ENCODE measurements around the gene MYLK. TPM values are rescaled to one million over a fixed set of nuclear protein-coding genes. Genes with fewer than 3 reads are reported as not detected.

MYLK gene
- total and polyA plus RNA-seq, 4 donors: 17.0 to 47.7 (median 31.1) TPM

DNA sequence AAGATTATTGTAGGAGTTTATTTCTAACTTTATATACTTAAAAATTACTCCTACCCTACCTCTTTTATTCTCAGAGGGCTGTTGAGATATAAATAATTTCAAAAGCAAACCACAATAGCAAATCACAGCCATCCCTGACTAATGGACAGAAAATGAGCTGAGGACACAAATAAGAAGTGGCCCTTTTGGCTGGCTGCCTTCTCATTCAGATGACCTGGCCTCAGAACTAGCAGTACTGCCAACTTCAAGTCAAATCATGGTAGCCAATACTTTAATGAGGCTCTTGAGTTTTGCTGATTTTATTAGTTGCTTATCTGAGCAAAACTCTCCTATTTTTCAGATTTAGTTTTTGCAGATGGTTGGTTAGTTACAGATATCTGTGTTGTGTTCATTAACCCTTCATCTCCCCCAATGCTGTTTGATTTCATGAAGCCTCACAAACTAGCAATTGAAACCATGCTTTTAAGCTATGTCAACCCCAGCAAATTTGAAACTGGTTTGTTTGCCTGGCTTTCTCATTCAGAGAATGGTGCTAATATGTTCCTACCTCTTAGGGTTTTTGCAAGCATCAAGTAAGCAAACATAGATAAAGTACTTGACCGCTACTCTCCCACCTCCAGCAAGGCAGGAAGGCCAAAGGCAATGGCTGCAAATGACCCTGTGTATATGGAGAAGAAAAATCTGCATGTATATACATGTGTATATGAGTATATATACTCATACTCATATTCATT lies 225.8 kb downstream of the MYLK start:
- Histone ChIP-seq H3K27me3 (ENCODE audit: control insufficient read depth, insufficient read depth, low read length) (no peaks in the 10 kb centered on the region), H3K4me3 (ENCODE audit: low read depth, low read length) (no peak overlapping the region), H3K4me1 (ENCODE audit: control insufficient read depth, insufficient read depth, low read length) (peaks cover 30% of the 10 kb centered on the region), H3K9me3 (ENCODE audit: control insufficient read depth, insufficient read depth, low read length) (no peaks in the 10 kb centered on the region), H3K36me3 (ENCODE audit: control insufficient read depth, insufficient read depth, low read length) (no peaks in the 10 kb centered on the region), H3K27ac (ENCODE audit: low read depth, low read length) (no peak overlapping the region)
- DNase-seq (ENCODE audit: low read depth in 4 of 6, low spot score in 6 of 6): no peak
- WGBS (ENCODE audit: insufficient coverage): no CpG with 5 or more reads among the region's 1 CpG

DNA sequence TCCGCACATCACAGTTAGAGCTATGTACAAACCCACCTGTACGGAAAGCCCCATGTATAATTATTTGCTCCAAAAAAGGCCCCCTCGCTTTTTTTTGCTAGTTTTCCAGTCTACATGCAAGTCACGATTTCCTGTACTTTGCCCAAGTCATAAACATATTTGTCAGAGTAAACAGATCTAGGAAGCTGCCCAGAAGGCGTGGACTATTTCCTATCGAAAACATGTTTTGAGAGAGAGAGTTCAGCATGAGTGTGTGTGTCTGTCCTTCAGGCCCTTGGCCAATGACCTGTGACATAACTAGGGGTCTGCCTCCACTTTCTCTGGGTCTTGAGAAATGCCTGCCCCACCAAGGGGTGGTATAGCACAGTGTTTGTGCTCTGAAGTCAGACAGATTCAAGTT lies 226.6 kb downstream of the MYLK start:
- Histone ChIP-seq H3K9me3 (ENCODE audit: control insufficient read depth, insufficient read depth, low read length) (no peaks in the 10 kb centered on the region), H3K36me3 (ENCODE audit: control insufficient read depth, insufficient read depth, low read length) (no peaks in the 10 kb centered on the region), H3K4me1 (ENCODE audit: control insufficient read depth, insufficient read depth, low read length) (peaks cover 37% of the 10 kb centered on the region), H3K4me3 (ENCODE audit: low read depth, low read length) (no peak overlapping the region), H3K27me3 (ENCODE audit: control insufficient read depth, insufficient read depth, low read length) (no peaks in the 10 kb centered on the region), H3K27ac (ENCODE audit: low read depth, low read length) (no peak overlapping the region)
- 85% methylated on average over 4 of the region's 6 CpGs for WGBS (ENCODE audit: insufficient coverage)
- DNase-seq (ENCODE audit: low read depth in 4 of 6, low spot score in 6 of 6): no peak

DNA sequence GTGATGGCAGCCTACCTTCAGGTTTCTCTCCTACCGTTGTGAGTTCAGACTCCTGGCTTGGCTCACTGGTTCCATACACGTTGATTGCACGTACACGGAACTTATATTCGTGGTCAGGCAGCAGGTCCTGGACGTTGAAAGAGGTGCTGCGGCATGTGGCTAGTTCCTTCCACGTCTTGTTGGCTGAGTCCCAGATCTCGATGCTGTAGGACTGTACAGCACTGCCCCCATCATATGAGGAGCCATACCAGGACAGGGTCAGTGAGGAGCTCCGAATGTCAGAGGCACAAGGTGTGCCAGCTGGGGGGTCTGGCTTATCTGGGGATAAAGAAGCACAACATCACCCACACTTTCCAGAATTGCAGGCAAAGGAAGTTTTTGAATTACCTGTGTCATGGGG lies 227.0 kb downstream of the MYLK start:
- 94% methylated on average over 9 of the region's 10 CpGs for WGBS (ENCODE audit: insufficient coverage)
- H3K36me3 ChIP-seq (ENCODE audit: control insufficient read depth, insufficient read depth, low read length): no peaks in the 10 kb centered on the region
- H3K27ac ChIP-seq (ENCODE audit: low read depth, low read length): no peak overlapping the region
- H3K27me3 ChIP-seq (ENCODE audit: control insufficient read depth, insufficient read depth, low read length): no peaks in the 10 kb centered on the region
- H3K4me1 ChIP-seq (ENCODE audit: control insufficient read depth, insufficient read depth, low read length): peaks cover 41% of the 10 kb centered on the region
- H3K9me3 ChIP-seq (ENCODE audit: control insufficient read depth, insufficient read depth, low read length): no peaks in the 10 kb centered on the region
- no peak for DNase-seq (ENCODE audit: low read depth in 4 of 6, low spot score in 6 of 6)
- no peak overlapping the region for H3K4me3 ChIP-seq (ENCODE audit: low read depth, low read length)

DNA sequence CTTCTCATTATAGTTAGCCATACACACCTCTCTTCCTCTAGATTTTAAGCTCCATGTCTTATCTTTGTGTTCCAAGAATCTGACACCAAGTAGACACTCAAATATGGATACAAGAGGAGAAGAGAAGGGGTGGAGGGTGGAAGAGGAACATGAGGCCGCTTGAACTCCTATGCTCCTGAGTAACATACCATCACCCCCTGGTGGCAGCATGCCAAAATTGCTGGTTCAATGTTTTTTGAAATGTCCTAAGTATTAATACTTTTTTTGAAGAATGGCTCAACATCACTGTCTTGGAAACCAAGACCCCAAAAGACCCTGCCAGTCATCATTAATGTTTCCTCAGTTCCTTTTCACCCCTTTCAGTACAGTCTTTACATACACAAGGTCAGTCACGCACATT lies 227.4 kb downstream of the MYLK start:
- no peaks in the 10 kb centered on the region for H3K9me3 ChIP-seq (ENCODE audit: control insufficient read depth, insufficient read depth, low read length)
- DNase-seq (ENCODE audit: low read depth in 4 of 6, low spot score in 6 of 6): no peak
- no peak overlapping the region for H3K4me3 ChIP-seq (ENCODE audit: low read depth, low read length)
- no peak overlapping the region for H3K27ac ChIP-seq (ENCODE audit: low read depth, low read length)
- WGBS (ENCODE audit: insufficient coverage): 100% methylated on average over 1 of the region's 2 CpGs
- H3K36me3 ChIP-seq (ENCODE audit: control insufficient read depth, insufficient read depth, low read length): no peaks in the 10 kb centered on the region
- H3K4me1 ChIP-seq (ENCODE audit: control insufficient read depth, insufficient read depth, low read length): peaks cover 37% of the 10 kb centered on the region
- H3K27me3 ChIP-seq (ENCODE audit: control insufficient read depth, insufficient read depth, low read length): no peaks in the 10 kb centered on the region

DNA sequence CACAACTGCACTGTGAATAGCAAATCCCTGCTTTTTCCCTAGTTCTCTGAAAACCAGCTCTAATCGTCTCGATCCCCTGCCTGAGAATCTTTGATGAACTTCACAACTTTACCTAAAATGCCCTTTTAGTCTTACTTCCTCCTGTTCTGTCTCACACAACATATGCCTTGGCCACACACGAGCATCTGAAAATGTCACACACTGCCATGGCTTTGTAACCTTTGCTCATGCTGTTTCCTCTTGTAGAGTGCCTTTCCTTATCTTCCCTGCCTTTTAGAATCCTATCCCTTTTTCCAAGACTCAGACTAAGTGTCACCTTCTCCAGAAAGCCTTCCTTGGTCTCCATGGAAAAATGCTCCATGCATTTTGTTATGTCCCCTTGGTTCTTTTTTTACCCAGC lies 227.9 kb downstream of the MYLK start:
- H3K36me3 ChIP-seq (ENCODE audit: control insufficient read depth, insufficient read depth, low read length): no peaks in the 10 kb centered on the region
- H3K9me3 ChIP-seq (ENCODE audit: control insufficient read depth, insufficient read depth, low read length): no peaks in the 10 kb centered on the region
- H3K27ac ChIP-seq (ENCODE audit: low read depth, low read length): no peak overlapping the region
- no peak for DNase-seq (ENCODE audit: low read depth in 4 of 6, low spot score in 6 of 6)
- peaks cover 35% of the 10 kb centered on the region for H3K4me1 ChIP-seq (ENCODE audit: control insufficient read depth, insufficient read depth, low read length)
- WGBS (ENCODE audit: insufficient coverage): 94% methylated on average over 3 of the region's 3 CpGs
- no peak overlapping the region for H3K4me3 ChIP-seq (ENCODE audit: low read depth, low read length)
- no peaks in the 10 kb centered on the region for H3K27me3 ChIP-seq (ENCODE audit: control insufficient read depth, insufficient read depth, low read length)

DNA sequence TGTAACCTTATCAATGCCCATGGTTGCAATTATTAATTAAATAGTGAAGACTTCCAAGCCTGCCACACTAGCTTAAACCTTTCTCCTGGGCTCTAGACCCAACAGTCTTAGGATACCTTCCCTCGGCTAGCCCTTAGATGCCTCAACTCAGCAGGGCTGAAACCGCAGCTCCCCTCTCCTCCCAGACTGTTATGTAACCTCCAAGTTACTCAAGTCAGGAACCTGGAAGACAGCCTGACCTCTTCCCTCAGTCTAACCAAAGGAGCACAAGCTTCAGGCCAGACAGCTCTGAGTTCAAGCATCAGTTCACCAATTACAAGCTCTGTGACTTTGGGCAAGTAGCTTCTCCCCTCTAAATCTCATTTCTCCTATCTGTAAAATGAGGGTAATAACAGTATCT lies 228.7 kb downstream of the MYLK start:
- no peak overlapping the region for H3K27ac ChIP-seq (ENCODE audit: low read depth, low read length)
- H3K27me3 ChIP-seq (ENCODE audit: control insufficient read depth, insufficient read depth, low read length): no peaks in the 10 kb centered on the region
- H3K4me1 ChIP-seq (ENCODE audit: control insufficient read depth, insufficient read depth, low read length): peaks cover 29% of the 10 kb centered on the region
- H3K9me3 ChIP-seq (ENCODE audit: control insufficient read depth, insufficient read depth, low read length): no peaks in the 10 kb centered on the region
- H3K36me3 ChIP-seq (ENCODE audit: control insufficient read depth, insufficient read depth, low read length): no peaks in the 10 kb centered on the region
- DNase-seq (ENCODE audit: low read depth in 4 of 6, low spot score in 6 of 6): no peak
- no peak overlapping the region for H3K4me3 ChIP-seq (ENCODE audit: low read depth, low read length)
- 100% methylated on average over 2 of the region's 2 CpGs for WGBS (ENCODE audit: insufficient coverage)

DNA sequence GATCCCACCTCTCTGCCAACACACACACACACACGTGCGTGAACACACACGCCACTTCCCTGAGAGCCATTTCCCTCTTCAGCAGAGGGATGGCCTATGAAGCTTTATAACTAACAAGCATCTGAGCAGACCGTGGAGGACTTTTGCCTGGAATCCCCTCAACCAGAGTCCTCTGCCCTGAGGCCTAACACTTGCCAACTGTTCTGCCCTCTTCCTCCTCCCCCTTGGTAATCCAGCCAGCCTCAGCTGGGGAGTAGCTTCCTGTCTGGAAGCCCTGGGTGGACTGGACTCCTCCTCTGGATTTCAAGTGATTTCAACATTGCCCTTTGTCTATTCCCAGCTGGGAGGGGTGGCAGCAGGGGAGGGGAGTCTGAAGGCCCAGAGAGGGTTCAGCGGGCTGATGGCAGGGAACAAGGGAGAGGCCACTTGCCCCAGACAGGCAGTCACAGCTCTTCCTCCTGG lies 230.9 kb downstream of the MYLK start:
- Histone ChIP-seq H3K4me3 (ENCODE audit: low read depth, low read length) (no peak overlapping the region), H3K9me3 (ENCODE audit: control insufficient read depth, insufficient read depth, low read length) (no peaks in the 10 kb centered on the region), H3K36me3 (ENCODE audit: control insufficient read depth, insufficient read depth, low read length) (no peaks in the 10 kb centered on the region), H3K4me1 (ENCODE audit: control insufficient read depth, insufficient read depth, low read length) (peaks cover 20% of the 10 kb centered on the region), H3K27me3 (ENCODE audit: control insufficient read depth, insufficient read depth, low read length) (no peaks in the 10 kb centered on the region), H3K27ac (ENCODE audit: low read depth, low read length) (peak overlapping the region; percentile 8)
- WGBS (ENCODE audit: insufficient coverage): 60% methylated on average over 4 of the region's 5 CpGs
- peak in 1 of 6 donors; percentile 49 for DNase-seq (ENCODE audit: low read depth in 4 of 6, low spot score in 6 of 6)

DNA sequence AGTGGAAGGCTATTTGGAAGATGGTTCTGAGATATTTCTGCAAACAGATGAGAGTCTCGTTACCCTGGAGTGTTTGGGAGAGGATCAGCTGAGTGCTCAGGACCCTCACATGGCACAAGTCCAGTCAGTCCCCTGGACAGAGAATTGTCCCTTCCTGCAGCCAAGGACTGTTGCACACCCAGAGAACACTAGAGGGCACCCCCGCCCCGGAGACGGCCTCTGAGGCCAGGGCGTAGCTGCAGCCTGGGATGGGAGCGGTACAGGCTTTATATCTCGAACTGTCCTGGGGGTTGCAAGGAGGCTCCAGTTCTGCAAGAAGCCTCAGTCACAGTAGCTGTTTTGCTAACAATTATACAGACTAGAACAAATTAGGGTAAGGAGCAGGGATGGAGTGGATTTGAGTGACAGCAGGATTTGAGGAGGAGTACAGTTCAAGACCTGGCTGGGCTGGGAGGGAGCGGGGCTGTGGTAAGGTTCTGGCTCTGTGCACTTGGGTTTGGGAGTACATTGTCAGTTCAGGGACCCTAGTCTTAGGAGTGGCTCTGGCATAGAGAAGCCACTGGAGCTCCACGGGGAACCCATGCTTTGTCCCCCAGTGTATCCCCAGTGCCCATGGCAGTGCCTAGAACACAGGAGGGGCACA lies 231.7 kb downstream of the MYLK start:
- DNase-seq (ENCODE audit: low read depth in 4 of 6, low spot score in 6 of 6): peak in 5 of 6 donors; percentile 57 to 94 (median 71)
- Histone ChIP-seq H3K9me3 (ENCODE audit: control insufficient read depth, insufficient read depth, low read length) (no peaks in the 10 kb centered on the region), H3K36me3 (ENCODE audit: control insufficient read depth, insufficient read depth, low read length) (no peaks in the 10 kb centered on the region), H3K27me3 (ENCODE audit: control insufficient read depth, insufficient read depth, low read length) (no peaks in the 10 kb centered on the region), H3K4me1 (ENCODE audit: control insufficient read depth, insufficient read depth, low read length) (peaks cover 20% of the 10 kb centered on the region), H3K27ac (ENCODE audit: low read depth, low read length) (peak overlapping the region; percentile 8), H3K4me3 (ENCODE audit: low read depth, low read length) (no peak overlapping the region)
- WGBS (ENCODE audit: insufficient coverage): 28% methylated on average over 7 of the region's 9 CpGs

DNA sequence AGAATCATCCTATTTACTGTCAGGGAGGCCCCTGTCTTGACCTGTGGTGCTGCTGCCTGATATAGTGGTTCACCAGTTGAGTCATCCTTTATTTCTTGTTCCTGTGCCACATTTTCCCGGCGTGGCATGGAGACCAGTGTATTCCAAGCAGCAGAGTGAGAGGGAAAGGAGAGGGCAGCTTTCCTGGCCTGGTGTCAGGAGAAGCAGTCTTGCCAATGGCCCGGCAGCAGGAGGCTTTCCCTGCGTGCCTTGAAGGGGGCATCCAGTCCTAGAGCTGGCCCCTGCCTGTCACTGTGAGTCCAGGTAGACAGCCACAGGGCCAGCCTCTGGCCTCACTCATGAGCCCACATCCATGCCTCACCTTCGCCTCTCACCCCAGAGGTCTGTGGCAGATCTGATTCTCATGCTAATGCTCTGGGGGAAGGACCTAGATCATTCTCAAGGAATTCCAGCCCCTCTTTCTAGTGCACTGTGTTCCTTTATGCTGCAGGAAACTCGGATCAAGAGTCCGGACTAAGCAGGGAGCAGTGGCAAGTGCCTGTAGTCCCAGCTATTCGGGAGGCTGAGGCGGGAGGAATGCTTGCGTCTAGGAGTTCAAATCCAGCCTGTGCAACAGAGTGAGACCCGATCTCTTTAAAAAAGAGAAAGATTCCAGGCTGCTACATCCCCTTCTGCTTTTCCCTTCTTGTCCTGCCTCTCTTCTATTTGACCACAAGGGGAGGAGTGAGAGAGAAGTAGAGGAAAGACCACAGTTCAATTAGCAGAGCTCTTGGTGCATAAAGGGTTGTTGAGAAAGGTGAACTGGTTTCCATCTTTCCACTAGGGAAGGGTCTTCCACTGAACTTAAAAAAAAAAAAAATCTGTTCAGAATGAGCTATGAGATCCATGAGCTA lies 232.4 kb downstream of the MYLK start:
- H3K36me3 ChIP-seq (ENCODE audit: control insufficient read depth, insufficient read depth, low read length): no peaks in the 10 kb centered on the region
- H3K27me3 ChIP-seq (ENCODE audit: control insufficient read depth, insufficient read depth, low read length): no peaks in the 10 kb centered on the region
- no peak for DNase-seq (ENCODE audit: low read depth in 4 of 6, low spot score in 6 of 6)
- H3K9me3 ChIP-seq (ENCODE audit: control insufficient read depth, insufficient read depth, low read length): no peaks in the 10 kb centered on the region
- no peak overlapping the region for H3K4me3 ChIP-seq (ENCODE audit: low read depth, low read length)
- H3K27ac ChIP-seq (ENCODE audit: low read depth, low read length): no peak overlapping the region
- 74% methylated on average over 10 of the region's 11 CpGs for WGBS (ENCODE audit: insufficient coverage)
- H3K4me1 ChIP-seq (ENCODE audit: control insufficient read depth, insufficient read depth, low read length): peaks cover 20% of the 10 kb centered on the region

All from spinal cord (tissue), 10 donors.